ENCODE results near the gene NTHL1. TPM values are rescaled to one million over a fixed set of nuclear protein-coding genes. Genes with fewer than 3 reads are reported as not detected.
A peak's percentile ranks its signal among the peaks of the same experiment; 100 is the strongest.

NTHL1 gene
- total and polyA plus RNA-seq, 9 of the 15 experiments (the other 6 are each of a cell fraction or from before 2014, with no cell fraction given), result 1.1 to 58.8 (median 17.6) TPM

- TF ChIP-seq PKNOX1 (IDR thresholded peaks at IDR 0.05) (peak; percentile 26; the same call in 1 of the 2 replicates), ZBTB17 (CRISPR knock-in tag; IDR thresholded peaks at IDR 0.05) (no peak), ZNF583 (CRISPR knock-in tag; IDR thresholded peaks at IDR 0.05) (no peak; the same call in 1 of the 2 replicates), ATF3 (IDR thresholded peaks at IDR 0.05) (no peak), ATF3 (CRISPR knock-in tag; conservative IDR thresholded peaks at IDR 0.05) (0 out of 2 replicates have a peak, but pooled peaks have one; percentile 49), CBX8 (IDR thresholded peaks at IDR 0.05; ENCODE audit: borderline replicate concordance, extremely low read depth, low read depth, low read length, poor library complexity, severe bottlenecking) (no peak), CHD1 (IDR thresholded peaks at IDR 0.05; ENCODE audit: low read length) (peak; percentile 69), TSC22D4 (tag; IDR thresholded peaks at IDR 0.05) (no peak), HDAC3 (IDR thresholded peaks at IDR 0.05; ENCODE audit: borderline replicate concordance, partially characterized antibody) (no peak), NR3C1 (CRISPR knock-in tag; IDR thresholded peaks at IDR 0.05) (peak; percentile 69; the same call in 1 of the 2 replicates), RFX1 (IDR thresholded peaks at IDR 0.05) (no peak), SMARCA5 (IDR thresholded peaks at IDR 0.05) (no peak), THRB (CRISPR knock-in tag; conservative IDR thresholded peaks at IDR 0.05) (no peak), ERF (CRISPR knock-in tag; IDR thresholded peaks at IDR 0.05) (0 out of 2 replicates have a peak, but pooled peaks have one; percentile 48), SMARCA4 (IDR thresholded peaks at IDR 0.05) (no peak), ARID4B (CRISPR knock-in tag; IDR thresholded peaks at IDR 0.05) (peak; percentile 85), ZNF395 (CRISPR knock-in tag; IDR thresholded peaks at IDR 0.05) (peak; percentile 94), CBX3 (IDR thresholded peaks at IDR 0.05; ENCODE audit: borderline replicate concordance in 1 of 2, low read length in 2 of 2) (peak in 1 of 2 experiments; percentile 20; a peak in 1 of 3 replicates), MCM2 (IDR thresholded peaks at IDR 0.05; ENCODE audit: low read depth) (no peak)
Observed at GRCh38 chr16:2009791-2010510, 37.7 kb downstream of the NTHL1 start, which contains the start of gene ZNF598 (continued).

All from K562 (cell line).